Posterior vena cava (tissue), 2 donors: ENCODE results near the gene FMN1. TPM values are rescaled to one million over a fixed set of nuclear protein-coding genes. Genes with fewer than 3 reads are reported as not detected.

Source experiments
- DNase-seq: peaks from one replicate; pipeline ENCODE4 v3.0.0-alpha.2; 2020; ENCODE audit warnings: low spot score
- intact Hi-C, 2 donors: fragments of 100-400 bp; cut with DNase I; formaldehyde crosslinking; loops; one replicate each; pipeline versions ENCODE4 v1.14.1 to v1.14.2; 2022 to 2023
- total RNA-seq, 2 donors: library from RNA; stranded (reverse); fragmentation: NEBNext Ultra II Directional; extraction: Animal tissue kit (Norgen Biotek cat#: 25700); gene quantifications; one replicate each; pipeline ENCODE4 v1.2.1, GENCODE V29; 2021
- donor health status: DM: yes; HTN: yes; CAD: no.
- donor health status: DM: yes; HTN: yes; CAD: no.

FMN1 gene
- total RNA-seq, 2 donors from 2014 or later: 20.2 to 26.6 TPM

- DNase-seq: no peak
- intact Hi-C loops: no loop called here
Measured at GRCh38 chr15:33159726-33160453, 34.6 kb downstream of the FMN1 start.

DNA sequence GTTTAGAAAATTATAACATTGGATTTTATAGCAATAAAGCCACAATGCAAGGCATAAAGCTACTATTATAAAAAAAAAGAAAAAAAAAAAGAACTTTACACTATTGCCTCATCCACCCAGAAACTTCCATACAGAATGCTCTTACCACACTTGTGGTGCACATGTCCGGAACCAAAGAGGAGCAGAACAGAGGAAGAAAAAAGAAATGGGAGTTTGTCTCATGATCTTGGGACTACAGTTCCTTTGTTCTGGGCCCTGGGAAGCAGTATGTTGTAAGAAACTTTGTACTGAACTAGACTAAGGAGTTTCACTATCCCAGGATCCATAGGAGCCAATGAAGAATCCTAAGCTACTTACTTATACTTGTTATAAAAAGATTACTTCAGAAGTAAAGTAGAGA, 36.1 kb downstream of the FMN1 start:
- intact Hi-C loops: no loop called here
- no peak for DNase-seq

DNA sequence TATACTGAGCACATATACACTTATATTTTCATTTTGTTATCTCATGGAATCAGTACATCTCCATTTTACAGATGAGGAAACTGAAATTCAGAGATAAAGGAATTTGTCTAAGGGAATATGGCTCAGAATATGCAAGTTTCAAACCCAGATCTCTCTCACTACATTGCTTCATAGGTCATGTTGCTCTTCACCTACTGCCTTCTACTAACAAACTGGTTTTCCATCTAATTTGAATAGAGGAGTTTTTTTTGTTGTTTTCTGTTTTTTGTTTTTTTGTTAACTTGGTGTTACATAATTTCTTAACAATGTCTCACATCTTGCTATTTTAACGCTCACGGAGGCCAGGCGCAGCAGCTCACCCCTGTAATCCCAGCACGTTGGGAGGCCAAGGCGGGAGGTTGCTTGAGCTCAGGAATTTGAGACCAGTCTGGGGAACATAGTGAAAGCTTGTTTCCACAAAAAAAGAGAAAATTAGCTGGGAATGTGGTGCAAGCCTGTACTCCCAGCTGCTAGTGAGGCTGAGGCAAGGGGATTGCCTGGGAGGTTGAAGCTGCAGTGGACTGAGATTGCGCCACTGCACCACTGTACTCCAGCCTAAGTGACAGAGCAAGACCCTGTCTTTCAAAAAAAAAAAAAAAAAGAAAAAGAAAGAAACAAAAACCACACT, 37.0 kb downstream of the FMN1 start:
- intact Hi-C loops: no loop called here
- DNase-seq: no peak

DNA sequence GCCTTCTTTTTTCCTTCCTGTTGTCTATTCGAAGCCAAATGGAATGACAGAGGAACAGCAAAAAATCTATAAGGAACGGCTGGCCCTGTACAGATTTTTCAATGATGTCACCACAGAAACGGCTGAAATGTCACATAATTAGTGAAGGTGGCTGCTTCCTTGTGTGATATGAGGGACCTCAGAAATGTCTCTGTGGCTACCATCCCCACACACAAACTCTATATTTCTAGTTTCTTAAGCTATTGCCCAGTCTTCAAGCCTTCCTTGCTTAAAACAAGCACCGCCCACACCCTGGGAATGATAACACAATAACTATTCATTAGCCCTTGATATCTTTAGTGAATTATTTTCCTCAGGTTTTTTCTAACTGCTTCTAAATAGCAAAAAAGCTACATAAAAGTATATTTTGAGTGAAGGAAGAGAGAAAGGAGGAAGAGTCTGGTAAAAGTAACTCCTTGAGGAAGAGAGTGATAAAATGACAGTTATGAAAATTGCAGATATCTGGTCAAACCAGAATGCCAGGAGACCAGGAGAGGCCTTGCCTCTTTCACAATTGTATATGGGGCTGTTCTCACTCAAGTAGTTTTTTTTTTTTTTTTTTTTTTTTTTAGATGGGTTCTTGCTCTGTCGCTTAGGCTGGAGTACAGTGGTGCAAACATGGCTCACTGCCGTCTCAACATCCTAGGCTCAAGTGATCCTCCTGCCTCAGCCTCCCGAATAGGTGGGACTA, 38.7 kb downstream of the FMN1 start:
- DNase-seq: no peak
- intact Hi-C loops: no loop called here

DNA sequence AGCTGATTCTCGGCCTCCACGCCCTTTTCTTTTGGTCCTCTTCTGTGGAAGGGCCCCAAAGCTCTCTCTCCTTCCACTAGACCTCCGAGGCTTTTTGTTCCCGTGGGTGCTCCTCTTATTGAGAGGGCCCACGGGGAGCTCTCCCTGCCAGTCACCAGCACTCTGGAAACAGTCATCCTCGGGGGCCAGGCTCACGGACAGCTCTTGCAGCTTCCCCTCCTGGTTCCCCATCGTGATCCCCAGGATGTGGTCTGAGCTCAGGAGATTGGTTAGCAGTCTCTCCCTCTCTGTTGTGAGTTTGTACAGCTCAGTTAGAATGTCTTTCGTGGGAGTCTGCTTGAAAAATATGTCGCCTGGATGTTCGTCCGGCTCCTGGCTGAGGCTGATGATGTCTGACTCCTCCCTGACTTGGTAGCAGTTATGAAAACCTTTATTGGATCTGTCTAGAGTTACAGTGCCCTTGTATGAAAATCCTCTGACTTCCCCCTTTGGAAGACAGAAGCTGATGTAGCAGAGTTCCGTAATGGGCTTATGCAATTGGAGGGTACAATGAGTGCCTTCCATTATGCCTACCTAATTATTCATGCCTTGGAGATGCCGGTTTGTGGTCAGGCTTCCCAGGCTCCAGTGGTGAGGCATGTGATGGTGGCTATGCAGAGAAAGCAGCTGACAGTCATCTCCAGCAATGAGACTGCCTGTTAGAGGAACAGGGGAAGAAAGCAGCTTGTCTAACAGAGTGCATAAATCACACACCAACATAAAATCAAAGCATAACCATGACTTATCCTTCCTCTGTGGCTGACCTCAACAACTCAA, 40.0 kb downstream of the FMN1 start:
- intact Hi-C loops: no loop called here
- no peak for DNase-seq

GRCh38 chr15:33153548-33153947, 41.0 kb downstream of the FMN1 start:
- DNase-seq: no peak

GRCh38 chr15:33152502-33153109, 41.9 kb downstream of the FMN1 start:
- DNase-seq: no peak
- intact Hi-C loops: no loop called here

More at GRCh38 chr15:33153548-33153947, 41.0 kb downstream of the FMN1 start:
- intact Hi-C loops: no loop called here

DNA sequence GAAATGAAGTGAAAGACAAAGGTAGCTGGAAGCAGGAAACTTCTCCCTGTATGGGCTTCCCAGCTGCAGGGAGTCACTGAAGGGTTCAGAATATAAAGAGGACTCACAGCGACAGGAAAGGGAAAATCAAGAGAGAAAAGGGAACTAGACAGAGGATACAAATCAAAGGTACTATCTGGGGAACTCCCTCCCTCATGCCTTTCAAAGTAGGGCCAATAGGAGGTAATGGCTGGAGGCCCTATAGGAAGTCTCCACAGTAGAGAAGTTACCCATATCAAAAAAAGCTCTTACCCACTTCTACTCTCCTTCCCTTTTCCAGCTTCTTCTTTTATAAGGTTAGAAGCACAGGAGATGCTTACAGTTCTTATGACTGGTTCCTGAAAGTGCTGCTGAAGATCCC, 43.5 kb downstream of the FMN1 start:
- no peak for DNase-seq
- intact Hi-C loops: no loop called here

- intact Hi-C loops: no loop called here
- no peak for DNase-seq
Measured at GRCh38 chr15:33150431-33150941, 44.0 kb downstream of the FMN1 start.

DNA sequence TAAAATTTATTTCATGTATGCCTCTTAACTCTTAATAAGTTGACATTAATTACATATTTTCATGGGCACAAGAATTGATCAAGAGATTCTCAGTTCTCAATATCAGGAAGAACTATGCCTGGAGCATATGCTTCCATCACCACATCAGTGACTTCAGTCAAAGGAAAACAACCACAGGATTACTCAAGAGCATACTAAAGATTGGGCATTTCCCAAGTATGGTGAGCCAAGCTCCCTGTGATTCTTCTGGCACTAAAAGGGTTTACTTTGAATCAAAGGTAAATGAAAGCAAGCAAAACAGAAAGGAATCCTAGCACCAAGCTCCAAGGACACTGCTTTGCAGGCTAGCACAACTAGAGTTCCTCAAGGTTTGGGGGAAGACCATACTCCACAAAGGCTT, 44.6 kb downstream of the FMN1 start:
- intact Hi-C loops: no loop called here
- no peak for DNase-seq

DNA sequence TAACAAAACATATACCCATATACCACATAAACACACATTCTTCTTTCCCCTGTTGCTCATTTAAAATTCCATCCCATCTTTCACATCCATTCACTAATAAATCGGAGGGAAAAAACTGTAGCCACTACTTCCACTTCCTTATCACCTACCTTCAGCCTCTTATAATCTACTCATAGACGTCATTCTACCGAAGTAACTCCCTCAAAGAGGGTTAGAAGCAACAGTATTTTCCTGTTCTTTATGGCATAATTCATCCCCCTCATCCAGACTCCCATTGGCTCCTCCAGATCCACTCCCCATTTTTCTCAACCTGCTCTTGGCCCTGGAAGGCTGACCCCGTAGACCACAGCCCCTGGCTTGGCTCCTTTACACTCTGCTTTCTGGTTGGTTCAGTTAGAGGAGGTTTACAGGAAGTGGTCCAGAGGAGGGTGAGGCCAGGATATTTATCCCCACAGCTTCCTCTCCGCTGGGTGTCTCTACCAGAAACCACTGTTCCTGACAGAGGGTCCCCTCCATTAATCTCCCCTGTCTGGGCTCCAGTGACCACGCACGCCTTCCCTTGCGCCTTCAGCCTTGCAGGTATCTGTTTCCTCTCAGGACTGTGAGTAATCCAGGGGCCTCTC, 46.3 kb downstream of the FMN1 start:
- intact Hi-C loops: no loop called here
- no peak for DNase-seq

- DNase-seq: no peak
- intact Hi-C loops: no loop called here
Measured at GRCh38 chr15:33146051-33146450, 48.5 kb downstream of the FMN1 start.

GRCh38 chr15:33145447-33145846, 49.1 kb downstream of the FMN1 start:
- no peak for DNase-seq
- intact Hi-C loops: no loop called here

DNA sequence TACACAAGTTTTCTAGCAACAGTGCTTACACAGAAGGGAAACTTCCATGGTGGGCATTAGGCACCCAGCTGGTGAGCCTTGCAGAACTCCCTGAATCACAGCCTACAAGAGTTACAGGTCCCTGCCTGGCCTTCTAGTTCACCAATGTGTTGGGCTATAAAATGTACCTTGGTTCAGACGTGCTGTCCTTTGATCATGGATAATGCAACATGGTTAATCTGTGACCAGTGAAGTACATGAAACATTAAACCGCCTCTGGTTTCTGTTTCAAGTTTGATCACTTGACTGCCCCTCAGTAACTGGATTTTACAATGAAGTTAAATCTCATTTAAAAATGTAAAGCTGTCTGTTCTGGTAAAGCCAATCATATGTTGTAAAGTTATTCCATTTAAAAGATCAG, 51.8 kb downstream of the FMN1 start:
- intact Hi-C loops: no loop called here
- no peak for DNase-seq

- intact Hi-C loops: loop anchor here in 1 of 2 donors (10.0 kb wide), 2 partner anchors 53 to 483 kb away; no protein-coding TSS in a partner anchor
Measured at GRCh38 chr15:33138000-33138399, 56.5 kb downstream of the FMN1 start.

GRCh38 chr15:33137101-33137500, 57.4 kb downstream of the FMN1 start:
- intact Hi-C loops: loop anchor here in 1 of 2 donors (10.0 kb wide), 2 partner anchors 52 to 482 kb away; no protein-coding TSS in a partner anchor
- DNase-seq: no peak

More at GRCh38 chr15:33138000-33138399, 56.5 kb downstream of the FMN1 start:
- no peak for DNase-seq

DNA sequence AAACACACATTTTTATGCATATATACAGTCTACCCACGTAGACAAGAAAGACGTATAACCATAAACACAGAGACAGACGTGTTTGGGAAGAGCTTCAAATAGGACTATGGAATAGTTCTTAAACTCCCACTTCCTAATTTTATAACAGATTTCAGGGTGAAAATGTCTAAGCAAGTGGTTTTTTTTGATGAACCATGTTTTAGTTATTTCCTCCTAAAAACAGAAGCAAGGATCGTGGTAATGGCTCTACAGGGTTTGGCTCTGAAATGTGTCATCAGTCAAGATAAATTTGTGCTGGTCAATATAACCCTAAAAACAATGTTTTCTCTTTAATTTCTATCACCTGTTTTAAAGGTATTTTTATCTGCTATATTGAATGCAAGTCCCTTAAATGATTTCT, 58.2 kb downstream of the FMN1 start:
- intact Hi-C loops: loop anchor here in 1 of 2 donors (10.0 kb wide), 2 partner anchors 52 to 482 kb away; no protein-coding TSS in a partner anchor

GRCh38 chr15:33135355-33135781, 59.1 kb downstream of the FMN1 start:
- no peak for DNase-seq
- intact Hi-C loops: loop anchor here in 1 of 2 donors (10.0 kb wide), 2 partner anchors 51 to 481 kb away; no protein-coding TSS in a partner anchor

More for the DNA sequence above, 58.2 kb downstream of the FMN1 start:
- DNase-seq: no peak
